MM.1S (cell line): ENCODE results near the gene RBM47.

Experiments used
- EZH2 ChIP-seq: fragments of 300-600 bp; sonication (generic); optimal IDR thresholded peaks from 2 replicates; pipeline ENCODE3; 2017; ENCODE audit warnings: low read depth, mild to moderate bottlenecking, antibody characterized with exemption, low read length, mixed read lengths
- EZH2phosphoT487 ChIP-seq: fragments of 300-600 bp; sonication (generic); IDR thresholded peaks from 2 replicates; pipeline ENCODE4 v1.6.1; 2018; ENCODE audit warnings: antibody characterized with exemption, low read length
- TF ChIP-seq, protein P1 (sequence below): fragments of 300-600 bp; sonication (generic); IDR thresholded peaks from 2 replicates; pipeline ENCODE4 v1.5.1; 2016; ENCODE audit warnings: antibody characterized with exemption, low read length, mixed read lengths

DNA sequence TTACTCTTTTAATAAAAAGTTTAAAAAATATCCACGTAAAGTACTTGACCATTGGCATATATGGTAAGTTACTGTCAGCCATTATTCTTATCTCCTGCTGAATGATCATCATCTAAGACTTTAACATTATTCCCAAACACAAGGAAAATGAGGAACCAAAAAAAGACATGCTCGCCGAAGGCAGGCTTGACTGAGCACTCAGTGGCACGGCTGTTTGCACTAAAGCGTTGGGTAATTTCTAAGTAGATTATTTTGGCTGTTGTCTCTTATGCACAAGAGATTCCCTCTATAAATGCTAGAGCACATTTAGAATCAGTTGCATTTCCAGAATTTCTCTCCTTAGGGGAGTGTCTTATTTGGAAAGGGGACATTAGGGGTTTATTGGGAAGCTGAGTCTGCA, 211.7 kb downstream of the RBM47 start:
- TF ChIP-seq, protein P1, sequence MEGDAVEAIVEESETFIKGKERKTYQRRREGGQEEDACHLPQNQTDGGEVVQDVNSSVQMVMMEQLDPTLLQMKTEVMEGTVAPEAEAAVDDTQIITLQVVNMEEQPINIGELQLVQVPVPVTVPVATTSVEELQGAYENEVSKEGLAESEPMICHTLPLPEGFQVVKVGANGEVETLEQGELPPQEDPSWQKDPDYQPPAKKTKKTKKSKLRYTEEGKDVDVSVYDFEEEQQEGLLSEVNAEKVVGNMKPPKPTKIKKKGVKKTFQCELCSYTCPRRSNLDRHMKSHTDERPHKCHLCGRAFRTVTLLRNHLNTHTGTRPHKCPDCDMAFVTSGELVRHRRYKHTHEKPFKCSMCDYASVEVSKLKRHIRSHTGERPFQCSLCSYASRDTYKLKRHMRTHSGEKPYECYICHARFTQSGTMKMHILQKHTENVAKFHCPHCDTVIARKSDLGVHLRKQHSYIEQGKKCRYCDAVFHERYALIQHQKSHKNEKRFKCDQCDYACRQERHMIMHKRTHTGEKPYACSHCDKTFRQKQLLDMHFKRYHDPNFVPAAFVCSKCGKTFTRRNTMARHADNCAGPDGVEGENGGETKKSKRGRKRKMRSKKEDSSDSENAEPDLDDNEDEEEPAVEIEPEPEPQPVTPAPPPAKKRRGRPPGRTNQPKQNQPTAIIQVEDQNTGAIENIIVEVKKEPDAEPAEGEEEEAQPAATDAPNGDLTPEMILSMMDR: no peak
- no peak for TF ChIP-seq EZH2
- no peak for TF ChIP-seq EZH2phosphoT487
